Measurements from ENCODE around the gene SRP9. TPM values are rescaled to one million over a fixed set of nuclear protein-coding genes. Genes with fewer than 3 reads are reported as not detected.

SRP9 gene
- total and polyA plus RNA-seq, 10 of the 15 experiments (the other 5 are each of a cell fraction or from before 2014, with no cell fraction given): 248 to 1,200 (median 514) TPM

DNA sequence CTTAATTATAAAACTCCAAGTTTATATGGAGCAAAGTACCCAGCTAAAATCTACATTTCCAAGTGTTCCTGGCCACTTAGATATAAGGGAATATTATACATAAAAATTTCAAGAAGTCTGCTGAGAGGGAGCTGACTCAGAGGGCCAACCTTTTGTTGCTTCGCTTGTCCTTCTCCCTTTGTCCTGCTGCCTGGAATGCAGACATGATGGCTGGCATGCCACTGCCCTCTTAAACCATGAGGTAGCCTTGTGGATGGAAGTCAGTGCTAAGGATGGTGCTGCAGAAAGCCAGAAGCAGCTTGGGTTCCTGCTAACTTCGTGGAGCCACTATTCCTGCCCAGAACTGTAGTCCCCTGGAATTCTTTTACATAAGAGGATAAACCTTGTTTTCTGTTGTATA, 38.9 kb upstream of the SRP9 start (continued):
- TF ChIP-seq, protein P1, sequence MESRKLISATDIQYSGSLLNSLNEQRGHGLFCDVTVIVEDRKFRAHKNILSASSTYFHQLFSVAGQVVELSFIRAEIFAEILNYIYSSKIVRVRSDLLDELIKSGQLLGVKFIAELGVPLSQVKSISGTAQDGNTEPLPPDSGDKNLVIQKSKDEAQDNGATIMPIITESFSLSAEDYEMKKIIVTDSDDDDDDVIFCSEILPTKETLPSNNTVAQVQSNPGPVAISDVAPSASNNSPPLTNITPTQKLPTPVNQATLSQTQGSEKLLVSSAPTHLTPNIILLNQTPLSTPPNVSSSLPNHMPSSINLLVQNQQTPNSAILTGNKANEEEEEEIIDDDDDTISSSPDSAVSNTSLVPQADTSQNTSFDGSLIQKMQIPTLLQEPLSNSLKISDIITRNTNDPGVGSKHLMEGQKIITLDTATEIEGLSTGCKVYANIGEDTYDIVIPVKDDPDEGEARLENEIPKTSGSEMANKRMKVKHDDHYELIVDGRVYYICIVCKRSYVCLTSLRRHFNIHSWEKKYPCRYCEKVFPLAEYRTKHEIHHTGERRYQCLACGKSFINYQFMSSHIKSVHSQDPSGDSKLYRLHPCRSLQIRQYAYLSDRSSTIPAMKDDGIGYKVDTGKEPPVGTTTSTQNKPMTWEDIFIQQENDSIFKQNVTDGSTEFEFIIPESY (IDR thresholded peaks at IDR 0.05): no peak

DNA sequence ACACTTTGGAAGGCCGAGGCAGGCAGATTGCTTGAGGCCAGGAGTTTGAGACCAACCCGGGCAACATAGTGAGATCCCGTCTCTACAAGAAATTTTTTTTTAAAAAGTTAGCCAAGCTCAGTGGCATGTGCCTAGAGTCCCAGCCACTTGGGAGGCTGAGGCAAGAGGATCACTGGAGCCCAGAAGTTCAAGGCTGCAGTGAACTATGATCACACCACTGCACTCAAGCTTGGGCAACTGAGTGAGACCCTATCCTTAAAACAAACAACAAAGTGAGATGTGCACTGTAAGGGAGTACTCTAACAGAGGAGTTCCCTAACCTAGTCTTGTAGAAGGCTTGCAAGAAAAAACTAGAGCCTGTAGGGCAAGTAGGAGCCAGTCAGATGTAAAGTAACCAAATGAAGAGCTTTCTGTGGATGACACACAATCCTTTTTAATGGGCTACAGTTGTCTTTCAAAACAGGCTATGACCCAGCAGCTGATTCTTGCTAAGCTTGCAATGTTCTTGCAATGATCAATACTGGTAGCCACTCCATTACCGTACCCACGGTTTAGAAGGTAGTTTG, 38.0 kb upstream of the SRP9 start:
- ChIA-PET POLR2A (no interaction called here), RAD21 (ENCODE audit: unreplicated experiment) (interaction anchor here (0.9 kb wide), 1 partner anchor 172 kb away, joined by 3 read pairs; no protein-coding TSS in a partner anchor), SMC1A (ENCODE audit: uncharacterized antibody, unreplicated experiment) (no interaction called here), CTCF (no interaction called here)
- Histone ChIP-seq H3K4me2 (ENCODE audit: control insufficient read depth, insufficient read depth) (no peak overlapping the region), H4K20me1 (ENCODE audit: control insufficient read depth, insufficient read depth) (no peaks in the 10 kb centered on the region), H3K79me2 (ENCODE audit: control insufficient read depth, insufficient read depth, low read length) (no peaks in the 10 kb centered on the region), H3K4me1 (ENCODE audit: control insufficient read depth, insufficient read depth, low read length) (no peaks in the 10 kb centered on the region), H3K27ac (ENCODE audit: control insufficient read depth, insufficient read depth) (no peak overlapping the region), H3K27me3 (replicated peaks in 1 of 2; ENCODE audit: control insufficient read depth in 2 of 2, insufficient read depth in 2 of 2, low read length in 1 of 2) (no peaks in the 10 kb centered on the region), H3K36me3 (ENCODE audit: control insufficient read depth in 2 of 2, insufficient read depth in 2 of 2, low read length in 1 of 2) (no peaks in the 10 kb centered on the region), H3K9ac (ENCODE audit: control insufficient read depth, insufficient read depth, low read length) (no peak overlapping the region), H2AFZ (ENCODE audit: control insufficient read depth, low read depth, low read length) (no peak overlapping the region), H3K9me3 (replicated peaks; ENCODE audit: control insufficient read depth, insufficient read depth, low read length) (no peaks in the 10 kb centered on the region), H3K4me3 (no peak overlapping the region)
- TF ChIP-seq EZH2 (IDR thresholded peaks at IDR 0.05; ENCODE audit: borderline replicate concordance, control insufficient read depth, low read depth, low read length) (no peak), HCFC1 (IDR thresholded peaks at IDR 0.05; ENCODE audit: low read length) (no peak), RFX5 (IDR thresholded peaks at IDR 0.05; ENCODE audit: low read depth, low read length) (no peak), SP1 (IDR thresholded peaks at IDR 0.05; ENCODE audit: low read depth, low read length) (no peak), PAX8 (IDR thresholded peaks at IDR 0.05) (no peak), ATF7 (IDR thresholded peaks at IDR 0.05; ENCODE audit: low read depth) (no peak), PAX5 (IDR thresholded peaks at IDR 0.05; ENCODE audit: borderline replicate concordance, low read depth, low read length) (no peak), ETV6 (conservative IDR thresholded peaks at IDR 0.05 in 1 of 2, IDR thresholded peaks at IDR 0.05 in 1 of 2; ENCODE audit: borderline replicate concordance in 1 of 2, low read depth in 1 of 2) (no peak), CHD4 (IDR thresholded peaks at IDR 0.05) (no peak), STAT1 (conservative IDR thresholded peaks at IDR 0.05) (no peak)
- TF ChIP-seq, protein P2, sequence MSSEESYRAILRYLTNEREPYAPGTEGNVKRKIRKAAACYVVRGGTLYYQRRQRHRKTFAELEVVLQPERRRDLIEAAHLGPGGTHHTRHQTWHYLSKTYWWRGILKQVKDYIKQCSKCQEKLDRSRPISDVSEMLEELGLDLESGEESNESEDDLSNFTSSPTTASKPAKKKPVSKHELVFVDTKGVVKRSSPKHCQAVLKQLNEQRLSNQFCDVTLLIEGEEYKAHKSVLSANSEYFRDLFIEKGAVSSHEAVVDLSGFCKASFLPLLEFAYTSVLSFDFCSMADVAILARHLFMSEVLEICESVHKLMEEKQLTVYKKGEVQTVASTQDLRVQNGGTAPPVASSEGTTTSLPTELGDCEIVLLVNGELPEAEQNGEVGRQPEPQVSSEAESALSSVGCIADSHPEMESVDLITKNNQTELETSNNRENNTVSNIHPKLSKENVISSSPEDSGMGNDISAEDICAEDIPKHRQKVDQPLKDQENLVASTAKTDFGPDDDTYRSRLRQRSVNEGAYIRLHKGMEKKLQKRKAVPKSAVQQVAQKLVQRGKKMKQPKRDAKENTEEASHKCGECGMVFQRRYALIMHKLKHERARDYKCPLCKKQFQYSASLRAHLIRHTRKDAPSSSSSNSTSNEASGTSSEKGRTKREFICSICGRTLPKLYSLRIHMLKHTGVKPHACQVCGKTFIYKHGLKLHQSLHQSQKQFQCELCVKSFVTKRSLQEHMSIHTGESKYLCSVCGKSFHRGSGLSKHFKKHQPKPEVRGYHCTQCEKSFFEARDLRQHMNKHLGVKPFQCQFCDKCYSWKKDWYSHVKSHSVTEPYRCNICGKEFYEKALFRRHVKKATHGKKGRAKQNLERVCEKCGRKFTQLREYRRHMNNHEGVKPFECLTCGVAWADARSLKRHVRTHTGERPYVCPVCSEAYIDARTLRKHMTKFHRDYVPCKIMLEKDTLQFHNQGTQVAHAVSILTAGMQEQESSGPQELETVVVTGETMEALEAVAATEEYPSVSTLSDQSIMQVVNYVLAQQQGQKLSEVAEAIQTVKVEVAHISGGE (CRISPR knock-in tag; IDR thresholded peaks at IDR 0.05): no peak
- TF ChIP-seq, protein P3, sequence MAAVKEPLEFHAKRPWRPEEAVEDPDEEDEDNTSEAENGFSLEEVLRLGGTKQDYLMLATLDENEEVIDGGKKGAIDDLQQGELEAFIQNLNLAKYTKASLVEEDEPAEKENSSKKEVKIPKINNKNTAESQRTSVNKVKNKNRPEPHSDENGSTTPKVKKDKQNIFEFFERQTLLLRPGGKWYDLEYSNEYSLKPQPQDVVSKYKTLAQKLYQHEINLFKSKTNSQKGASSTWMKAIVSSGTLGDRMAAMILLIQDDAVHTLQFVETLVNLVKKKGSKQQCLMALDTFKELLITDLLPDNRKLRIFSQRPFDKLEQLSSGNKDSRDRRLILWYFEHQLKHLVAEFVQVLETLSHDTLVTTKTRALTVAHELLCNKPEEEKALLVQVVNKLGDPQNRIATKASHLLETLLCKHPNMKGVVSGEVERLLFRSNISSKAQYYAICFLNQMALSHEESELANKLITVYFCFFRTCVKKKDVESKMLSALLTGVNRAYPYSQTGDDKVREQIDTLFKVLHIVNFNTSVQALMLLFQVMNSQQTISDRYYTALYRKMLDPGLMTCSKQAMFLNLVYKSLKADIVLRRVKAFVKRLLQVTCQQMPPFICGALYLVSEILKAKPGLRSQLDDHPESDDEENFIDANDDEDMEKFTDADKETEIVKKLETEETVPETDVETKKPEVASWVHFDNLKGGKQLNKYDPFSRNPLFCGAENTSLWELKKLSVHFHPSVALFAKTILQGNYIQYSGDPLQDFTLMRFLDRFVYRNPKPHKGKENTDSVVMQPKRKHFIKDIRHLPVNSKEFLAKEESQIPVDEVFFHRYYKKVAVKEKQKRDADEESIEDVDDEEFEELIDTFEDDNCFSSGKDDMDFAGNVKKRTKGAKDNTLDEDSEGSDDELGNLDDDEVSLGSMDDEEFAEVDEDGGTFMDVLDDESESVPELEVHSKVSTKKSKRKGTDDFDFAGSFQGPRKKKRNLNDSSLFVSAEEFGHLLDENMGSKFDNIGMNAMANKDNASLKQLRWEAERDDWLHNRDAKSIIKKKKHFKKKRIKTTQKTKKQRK (IDR thresholded peaks at IDR 0.05; ENCODE audit: low read depth, low read length): no peak
- intact Hi-C loops (cut with micrococcal nuclease; ENCODE audit: unreplicated experiment): no loop called here
- DNase-seq (ENCODE audit: low read depth, low spot score): no peak
- no peak for ATAC-seq
- 30% methylated on average over 5 of the region's 5 CpGs for WGBS (ENCODE audit: insufficient coverage, insufficient replicate concordance, low lambda C conversion rate, missing lambda C conversion rate)
- in situ Hi-C loops (cut with MboI): no loop called here
- no TSS peak for BruUV-seq (replicated peaks)
- no peak for FAIRE-seq
